Stimulated activated CD8-positive, alpha-beta memory T cell treated with anti-CD3 and anti-CD28 coated beads, Interleukin-4, amount 100 ng/mL, for 48 hours (primary cell): ENCODE results near the gene CARS2.
"Not testable (repeated sequence)": the region's sequence is repeated elsewhere in the genome, so short reads cannot be mapped to it uniquely, and the experiment has no call there.

Experiments
- DNase-seq: peaks from one replicate; pipeline ENCODE4 v3.0.0-alpha.2; 2020

CARS2 gene

DNA sequence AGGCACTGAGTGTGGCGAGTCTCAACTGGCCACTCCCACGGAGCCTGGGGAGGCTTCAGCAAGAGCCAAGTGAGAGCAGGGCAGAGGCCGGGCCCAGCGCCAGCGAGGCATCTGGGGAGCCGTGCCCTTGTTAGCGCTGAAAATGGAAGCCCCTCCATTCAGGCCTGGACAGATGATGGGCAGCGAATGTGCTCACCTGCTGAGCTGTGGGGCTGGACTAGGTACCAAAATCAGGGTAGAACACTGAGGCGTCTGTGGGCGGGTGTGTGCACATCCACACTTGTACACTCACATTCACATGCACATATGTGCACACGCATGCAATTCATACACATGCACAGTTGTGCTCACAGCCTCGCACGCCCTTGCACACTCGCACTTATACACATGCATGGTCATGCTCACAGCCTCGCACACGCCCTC lies 69.9 kb downstream of the CARS2 start:
- no peak for DNase-seq

DNA sequence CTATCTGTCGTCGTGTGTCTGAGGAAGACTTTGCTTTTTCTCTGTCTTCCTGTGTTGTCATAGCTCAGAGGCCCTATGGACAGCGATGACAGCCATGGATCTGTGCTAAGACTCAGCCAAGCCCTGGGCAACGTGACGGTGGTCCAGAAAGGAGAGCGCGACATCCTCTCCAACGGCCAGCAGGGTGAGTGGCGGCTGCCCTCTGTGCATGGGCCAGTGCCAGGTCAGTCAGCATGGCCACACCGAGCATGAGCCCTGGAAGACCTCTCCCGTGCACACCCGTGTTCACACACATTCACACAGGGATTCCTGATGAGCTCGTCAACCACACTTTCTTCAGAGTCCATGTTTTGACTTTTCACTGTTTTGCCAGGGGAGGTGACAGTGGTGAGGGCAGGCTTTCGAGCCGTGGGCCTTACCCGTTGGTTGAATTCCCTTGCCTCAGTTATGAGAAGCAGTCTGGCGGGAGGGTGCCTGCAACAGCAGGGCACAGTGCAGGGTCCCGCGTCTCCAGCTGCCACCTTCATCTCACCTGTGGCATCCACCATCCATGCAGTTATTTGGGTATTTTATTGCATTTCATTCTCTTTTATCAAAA lies 70.4 kb downstream of the CARS2 start:
- DNase-seq = no peak

DNA sequence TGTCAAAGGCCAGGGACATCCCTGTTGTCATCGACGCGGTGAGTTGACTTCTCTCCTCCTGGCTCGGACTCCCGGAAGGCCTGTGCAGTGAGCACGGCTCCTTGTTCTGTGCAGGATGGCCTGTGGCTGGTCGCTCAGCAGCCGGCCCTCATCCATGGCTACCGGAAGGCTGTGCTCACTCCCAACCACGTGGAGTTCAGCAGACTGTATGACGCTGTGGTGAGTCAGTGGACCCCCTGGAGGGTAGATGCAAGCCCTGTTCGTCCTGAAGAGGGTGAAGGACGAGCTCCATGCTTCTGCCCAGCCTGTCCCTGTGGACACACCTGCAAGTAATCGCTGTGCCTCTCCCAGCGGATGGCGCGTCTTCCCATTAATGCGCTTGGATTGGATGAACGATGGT lies 71.4 kb downstream of the CARS2 start:
- DNase-seq = no peak

DNA sequence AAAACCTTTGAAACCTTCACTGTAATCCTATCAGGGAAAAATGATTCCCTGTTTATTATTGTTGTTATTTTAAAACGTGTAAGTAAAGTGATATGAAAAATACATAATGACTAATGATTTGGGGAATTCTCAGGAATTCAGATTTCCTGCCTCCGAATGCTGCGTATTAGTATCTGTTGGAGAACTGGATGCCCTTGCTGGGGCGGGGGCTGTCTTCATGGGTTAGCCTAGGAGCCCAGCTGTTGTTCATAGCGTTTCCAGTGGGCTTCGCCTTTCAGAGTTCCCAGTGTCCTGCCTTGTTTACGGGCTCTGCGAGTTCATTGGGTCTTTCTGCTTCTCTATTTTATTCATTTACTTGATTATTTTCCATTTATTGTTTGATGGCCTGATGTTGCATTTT lies 72.1 kb downstream of the CARS2 start:
- no peak for DNase-seq

DNA sequence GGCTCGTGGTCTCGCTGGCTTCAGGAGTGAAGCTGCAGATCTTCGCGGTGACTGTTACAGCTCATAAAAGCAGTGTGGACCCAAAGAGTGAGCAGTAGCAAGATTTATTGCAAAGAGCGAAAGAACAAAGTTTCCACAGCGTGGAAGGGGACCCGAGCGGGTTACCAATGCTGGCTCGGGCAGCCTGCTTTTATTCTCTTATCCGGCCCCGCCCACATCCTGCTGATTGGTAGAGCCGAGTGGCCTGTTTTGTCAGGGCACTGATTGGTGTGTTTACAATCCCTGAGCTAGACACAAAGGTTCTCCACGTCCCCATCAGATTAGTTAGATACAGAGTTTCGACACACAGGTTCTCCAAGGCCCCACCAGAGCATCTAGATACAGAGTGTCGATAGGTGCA lies 73.7 kb downstream of the CARS2 start:
- not testable (repeated sequence) for DNase-seq

DNA sequence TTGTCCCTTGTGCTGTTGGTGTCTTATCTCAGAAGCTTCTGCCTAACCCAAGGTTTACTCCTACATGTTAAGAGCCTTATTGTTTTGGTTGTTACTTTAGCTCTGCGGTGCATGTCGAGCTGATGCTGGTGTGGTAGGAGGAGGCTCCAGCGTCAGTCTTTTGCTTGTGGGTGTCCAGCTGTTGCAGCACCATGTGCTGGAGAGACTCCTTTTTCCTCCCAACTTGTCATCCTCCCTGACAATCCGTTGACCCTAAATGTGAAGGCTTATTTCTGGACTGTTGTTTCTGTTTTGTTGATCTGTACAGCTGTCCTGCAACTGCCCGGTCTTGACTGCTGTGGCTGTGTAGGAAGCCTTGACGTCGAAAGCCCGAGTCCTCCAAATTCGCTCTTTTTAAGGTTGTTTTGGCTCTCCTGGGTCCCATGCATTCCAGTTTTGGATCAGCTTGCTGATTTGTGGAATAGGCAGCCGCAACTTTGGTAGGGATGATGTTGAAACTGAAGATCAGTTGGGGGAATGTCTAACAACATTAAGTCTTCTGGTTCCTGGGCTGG lies 75.3 kb downstream of the CARS2 start:
- no peak for DNase-seq

DNA sequence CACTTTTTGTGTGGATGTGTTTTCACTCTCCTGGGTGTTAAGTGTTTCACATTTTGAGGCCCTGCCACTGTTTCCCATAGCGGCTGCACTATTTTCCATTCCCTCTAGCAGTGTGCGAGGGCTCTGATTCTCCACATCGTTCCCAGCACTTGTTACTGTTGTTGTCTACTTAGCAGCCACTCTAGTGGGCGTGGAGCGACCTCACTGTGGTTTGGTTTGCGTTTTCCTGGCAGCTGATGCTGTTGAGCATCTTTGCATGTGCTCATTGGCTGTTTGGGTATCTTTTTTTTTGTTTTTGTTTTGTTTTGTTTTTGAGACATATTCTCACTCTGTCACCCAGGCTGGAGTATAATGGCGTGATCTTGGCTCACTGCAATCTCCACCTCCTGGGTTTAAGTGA lies 76.2 kb downstream of the CARS2 start:
- peak; percentile 42 for DNase-seq

DNA sequence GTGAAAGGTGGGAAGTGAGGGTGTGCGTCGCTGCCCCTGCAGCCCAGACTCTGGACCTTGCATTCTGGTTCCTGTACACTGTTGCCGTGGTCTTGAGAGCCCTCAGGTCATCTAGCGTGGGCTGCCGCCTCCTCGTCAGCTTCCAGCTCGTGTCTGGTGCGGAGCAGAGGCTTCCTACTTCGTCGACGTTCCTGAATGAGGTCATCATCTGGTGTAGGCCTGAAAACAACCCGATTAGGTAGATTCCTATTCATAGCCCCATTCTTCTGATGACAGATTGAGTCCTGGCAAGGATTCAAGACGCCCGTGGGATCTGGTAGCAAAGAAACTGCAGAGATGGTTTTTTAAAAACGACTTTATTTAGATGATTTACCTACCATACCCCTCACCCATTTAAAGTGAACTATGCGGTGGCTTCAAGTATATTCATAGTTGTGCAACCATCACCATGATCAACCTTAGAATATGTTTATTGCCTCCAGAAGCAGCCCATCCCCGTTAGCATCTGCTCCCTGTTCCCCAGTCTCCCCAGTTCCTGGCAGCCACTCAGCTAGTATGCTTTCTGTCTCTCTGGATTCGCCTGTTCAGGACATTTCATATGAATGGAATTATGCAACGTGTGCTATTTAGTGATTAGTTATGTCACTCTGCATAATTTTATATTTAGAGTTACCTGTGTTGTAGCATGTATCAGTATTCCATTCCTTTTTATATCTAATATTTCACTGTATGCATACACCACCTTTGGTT lies 76.8 kb downstream of the CARS2 start:
- DNase-seq = no peak

DNA sequence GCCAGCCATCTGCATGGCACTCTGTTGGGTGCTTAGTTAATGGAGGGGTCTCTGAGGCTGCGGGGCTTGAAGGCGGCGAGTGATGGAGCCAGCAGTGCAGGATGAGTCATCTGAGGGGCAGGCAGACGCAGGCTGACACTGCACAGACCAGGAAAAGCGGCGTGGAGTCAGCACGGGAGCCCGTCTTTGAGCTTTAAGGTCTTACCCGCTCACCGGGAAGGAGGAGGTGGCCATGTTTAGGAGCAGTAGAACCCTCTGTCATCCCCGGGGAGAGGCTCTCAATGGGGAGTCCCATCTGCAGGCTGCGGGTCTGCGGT lies 77.5 kb downstream of the CARS2 start:
- DNase-seq = no peak

DNA sequence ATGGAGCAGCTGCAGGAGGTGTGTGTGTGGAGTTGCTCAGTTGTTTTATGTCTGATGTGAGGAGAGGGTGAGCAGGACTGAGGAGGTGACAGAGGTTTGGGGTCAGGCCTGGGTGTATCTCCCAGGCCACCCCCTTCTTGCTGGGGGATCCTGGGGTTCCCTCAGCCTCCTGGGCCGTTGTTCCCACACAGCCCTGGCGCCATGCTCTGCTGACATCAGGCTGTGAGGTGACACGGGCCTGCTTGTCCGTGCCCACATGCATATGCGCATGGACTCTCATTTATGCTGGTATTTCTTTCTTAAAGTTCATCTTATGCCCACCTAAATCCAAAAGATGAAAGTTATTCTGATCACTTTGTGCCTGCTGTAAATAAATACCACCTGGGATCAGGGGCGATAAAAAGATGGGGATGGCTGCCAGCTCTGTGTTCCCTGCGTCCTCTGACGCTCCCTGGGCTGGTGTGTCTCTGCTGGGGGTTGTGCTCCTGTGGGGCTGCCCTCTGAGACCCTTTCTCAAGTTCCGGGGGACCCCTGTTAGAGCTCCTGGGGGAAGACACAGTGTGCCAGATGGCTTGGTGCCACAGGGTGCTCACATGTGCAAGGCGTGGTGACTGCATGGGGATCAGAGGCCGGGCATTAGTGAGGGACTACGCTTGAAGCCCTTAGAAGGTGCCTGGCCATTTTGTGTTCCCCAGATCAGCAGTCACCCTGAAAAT lies 78.0 kb downstream of the CARS2 start:
- no peak for DNase-seq

DNA sequence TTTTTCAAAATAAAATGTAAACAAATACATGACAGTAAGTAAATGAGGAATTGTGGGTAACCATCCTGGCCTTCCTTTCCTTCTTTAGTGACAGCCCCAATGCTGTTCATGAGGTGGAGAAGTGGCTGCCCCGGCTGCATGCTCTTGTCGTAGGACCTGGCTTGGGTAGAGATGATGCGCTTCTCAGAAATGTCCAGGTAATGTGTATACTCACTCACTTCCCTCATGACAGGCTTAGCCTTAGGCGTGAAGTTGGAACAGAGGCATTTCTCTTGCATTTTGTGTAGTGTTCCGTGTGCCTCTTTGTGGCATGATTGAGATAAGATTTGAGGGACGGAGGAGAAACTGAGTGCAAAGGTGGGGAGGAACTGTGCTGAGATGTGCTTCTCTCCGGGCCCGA lies 78.6 kb downstream of the CARS2 start:
- DNase-seq = no peak

DNA sequence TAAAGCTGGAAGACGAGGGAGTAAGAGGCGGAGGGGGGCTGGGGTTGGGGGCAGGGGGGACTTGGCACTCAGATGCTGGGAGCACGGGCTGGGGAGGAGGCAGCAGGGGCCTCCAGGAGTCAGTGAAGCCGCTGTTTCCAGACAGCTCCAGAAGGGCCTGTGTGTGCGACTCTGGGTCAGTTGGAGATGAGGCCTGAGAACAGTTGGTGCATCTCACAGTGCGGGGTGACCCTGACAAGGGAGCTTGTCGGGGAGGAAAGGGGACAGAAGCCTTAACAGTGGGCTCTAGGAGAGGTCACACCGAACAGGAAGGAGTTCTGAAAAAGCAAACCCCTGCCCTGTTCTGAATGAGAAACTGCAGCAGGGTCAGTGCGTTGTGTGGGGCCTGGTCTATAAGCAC lies 79.4 kb downstream of the CARS2 start:
- no peak for DNase-seq

DNA sequence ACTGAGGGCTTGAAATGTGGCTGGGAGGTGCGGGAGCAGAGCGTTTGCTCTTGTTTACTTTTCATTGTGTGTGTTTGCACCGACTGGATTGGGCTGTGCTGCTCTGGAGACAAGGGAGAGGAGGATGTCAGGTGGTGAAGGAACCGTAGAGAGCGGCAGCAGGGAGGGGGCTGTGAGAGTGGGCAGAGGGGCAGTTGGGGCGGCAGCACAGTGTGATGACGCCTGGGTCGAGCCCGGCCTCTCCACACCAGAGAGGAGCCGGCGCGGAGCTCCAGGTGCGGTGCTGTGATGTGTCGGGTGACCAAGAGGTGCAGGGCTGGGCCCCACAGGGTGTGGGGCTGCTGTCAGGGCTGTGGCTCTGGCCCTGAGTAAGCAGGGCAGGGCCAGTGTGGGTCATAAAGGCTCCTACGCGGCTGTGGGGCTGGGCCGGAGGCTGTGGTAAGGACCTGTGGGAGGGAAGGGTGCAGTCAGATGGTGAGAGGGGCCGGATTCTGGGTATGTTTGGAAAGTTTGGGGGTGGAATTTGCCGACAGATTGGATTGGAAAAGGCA lies 80.1 kb downstream of the CARS2 start:
- DNase-seq = no peak

DNA sequence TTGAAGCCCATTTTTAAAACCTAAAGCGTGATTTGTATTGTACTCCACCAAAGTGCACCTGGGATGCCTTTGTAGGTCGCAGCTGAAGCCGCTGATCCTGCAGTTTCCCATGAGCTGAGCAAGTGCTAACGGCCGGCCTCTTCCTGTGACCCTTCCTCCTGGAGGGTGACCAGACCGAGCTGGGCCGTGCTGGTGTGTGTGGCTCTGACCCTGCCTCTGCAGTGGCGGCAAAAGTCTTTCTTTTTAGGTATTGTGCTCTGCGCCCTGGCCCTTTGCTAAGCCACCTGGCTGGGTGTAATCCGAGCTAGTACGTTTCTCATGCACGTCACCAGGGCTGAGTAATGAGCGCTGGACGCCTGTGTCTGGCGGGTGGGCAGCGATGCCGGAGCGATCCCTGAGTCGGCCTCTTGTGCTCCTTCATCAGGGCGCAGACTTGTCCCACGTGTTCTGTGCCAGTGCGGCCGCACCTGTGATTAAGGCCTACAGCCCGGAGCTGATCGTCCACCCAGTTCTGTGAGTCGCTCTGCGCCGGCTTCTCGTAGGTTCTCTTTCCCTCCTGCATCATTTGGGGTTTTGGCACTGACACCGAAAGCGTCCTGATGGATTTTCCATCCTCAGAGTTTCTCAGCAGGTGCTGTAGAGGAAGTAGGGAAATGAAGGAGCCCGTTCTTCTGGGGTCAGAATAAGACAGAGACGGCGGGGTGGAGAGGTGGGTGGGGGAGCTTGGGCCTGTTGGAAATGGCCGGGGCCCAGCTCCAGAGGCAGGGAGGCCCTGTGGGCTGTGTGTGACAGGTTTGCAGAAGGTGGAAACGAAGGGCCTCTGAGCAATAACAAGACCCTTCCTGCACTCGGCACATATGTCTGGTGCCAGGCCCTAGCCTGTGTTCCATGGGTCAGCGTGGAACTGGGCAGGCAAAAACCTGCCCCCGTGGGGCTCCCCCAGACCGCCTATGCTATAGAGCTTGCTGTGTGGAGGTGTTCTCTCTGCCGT lies 80.9 kb downstream of the CARS2 start:
- no peak for DNase-seq

DNA sequence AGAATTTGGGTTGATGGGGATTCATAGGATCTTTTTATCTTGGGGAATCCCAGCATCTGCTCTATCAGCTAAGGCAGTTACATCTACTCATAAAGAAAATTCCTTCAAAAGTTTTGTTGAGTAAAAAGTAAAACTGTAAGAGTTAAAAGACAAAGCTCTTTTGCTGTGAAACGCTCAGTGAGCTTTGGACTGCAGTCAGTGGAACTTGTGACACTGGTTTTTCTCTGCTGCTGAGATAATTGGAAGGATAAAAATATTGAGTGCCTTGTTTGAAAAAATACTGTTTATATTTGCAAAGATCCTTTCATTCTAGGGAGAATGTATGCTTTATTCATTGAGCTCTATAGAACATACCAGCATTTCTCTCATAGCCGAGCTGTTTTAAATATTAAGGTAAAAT lies 85.3 kb downstream of the CARS2 start:
- DNase-seq = no peak

DNA sequence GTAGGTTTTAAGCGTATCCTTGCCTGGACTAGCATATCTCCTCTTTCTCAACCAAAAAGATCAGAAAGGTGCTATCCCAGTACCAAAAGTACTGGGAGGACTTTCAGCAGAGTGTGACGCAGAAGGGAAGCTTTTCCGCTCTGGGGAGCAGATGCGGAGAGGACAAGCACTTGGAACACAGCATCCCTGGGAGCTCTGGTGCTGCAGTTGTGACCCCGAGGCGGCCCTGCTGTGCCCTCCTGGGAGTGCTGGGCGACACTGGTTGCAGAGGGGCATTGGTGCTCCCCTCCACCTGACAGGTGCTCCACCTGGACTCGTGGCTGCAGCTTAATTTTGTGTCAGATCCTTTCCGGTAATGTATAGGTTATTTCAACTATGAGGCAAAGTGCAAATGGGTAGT lies 87.1 kb downstream of the CARS2 start:
- DNase-seq = no peak

DNA sequence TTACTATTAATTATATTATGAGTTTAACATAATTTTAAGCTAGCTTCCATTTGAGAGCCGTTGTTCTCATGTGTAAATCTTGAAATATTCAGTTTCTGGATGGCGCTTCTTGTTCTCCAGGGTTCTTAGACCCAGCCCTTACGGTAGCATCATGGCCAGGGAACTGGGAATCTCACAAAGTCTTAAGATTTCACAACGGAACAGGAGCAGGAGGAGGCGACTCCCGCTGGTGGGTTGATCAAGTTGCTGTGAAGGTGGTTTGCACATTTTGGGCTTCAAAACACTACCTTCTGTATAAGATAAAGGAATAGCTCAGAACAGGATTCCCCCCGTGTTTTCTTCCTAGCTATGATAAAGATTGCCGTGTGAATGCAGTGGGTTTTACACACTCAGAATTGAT lies 87.7 kb downstream of the CARS2 start:
- DNase-seq = no peak

DNA sequence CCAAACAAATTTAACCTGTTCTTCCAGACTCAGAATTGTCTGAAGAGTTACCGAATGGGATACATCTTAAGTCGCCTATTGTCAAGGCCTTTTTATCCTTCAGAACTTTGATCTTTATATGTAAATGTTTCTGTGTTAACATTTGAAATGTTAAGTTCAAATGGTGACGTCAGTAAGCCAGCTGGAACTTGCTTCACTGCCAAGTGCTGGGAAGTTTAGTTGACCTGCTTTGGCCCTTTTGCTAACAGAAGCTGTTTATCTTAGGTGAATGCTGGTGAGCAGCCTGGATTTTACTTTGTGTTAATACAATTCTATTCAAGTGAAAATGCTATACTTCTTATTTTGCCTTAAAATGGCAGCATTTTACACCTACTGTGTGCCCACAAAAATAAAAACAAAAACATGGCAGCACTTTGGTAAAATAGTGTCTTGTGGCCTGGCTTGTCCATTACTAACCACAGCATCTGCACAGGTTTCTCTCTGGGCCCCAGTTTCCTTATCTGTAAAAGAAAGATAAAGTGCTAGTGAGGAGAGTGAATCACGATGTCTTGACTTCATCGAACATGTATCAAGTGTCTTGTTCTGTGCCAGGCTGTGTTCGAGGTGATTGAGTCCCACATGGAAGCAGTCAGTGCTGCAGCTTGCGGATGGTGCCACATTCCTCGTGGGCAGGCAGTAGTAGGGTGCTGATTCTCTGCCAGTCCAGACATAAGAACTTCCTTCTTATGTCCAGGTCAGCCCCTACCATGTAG lies 88.4 kb downstream of the CARS2 start:
- no peak for DNase-seq

DNA sequence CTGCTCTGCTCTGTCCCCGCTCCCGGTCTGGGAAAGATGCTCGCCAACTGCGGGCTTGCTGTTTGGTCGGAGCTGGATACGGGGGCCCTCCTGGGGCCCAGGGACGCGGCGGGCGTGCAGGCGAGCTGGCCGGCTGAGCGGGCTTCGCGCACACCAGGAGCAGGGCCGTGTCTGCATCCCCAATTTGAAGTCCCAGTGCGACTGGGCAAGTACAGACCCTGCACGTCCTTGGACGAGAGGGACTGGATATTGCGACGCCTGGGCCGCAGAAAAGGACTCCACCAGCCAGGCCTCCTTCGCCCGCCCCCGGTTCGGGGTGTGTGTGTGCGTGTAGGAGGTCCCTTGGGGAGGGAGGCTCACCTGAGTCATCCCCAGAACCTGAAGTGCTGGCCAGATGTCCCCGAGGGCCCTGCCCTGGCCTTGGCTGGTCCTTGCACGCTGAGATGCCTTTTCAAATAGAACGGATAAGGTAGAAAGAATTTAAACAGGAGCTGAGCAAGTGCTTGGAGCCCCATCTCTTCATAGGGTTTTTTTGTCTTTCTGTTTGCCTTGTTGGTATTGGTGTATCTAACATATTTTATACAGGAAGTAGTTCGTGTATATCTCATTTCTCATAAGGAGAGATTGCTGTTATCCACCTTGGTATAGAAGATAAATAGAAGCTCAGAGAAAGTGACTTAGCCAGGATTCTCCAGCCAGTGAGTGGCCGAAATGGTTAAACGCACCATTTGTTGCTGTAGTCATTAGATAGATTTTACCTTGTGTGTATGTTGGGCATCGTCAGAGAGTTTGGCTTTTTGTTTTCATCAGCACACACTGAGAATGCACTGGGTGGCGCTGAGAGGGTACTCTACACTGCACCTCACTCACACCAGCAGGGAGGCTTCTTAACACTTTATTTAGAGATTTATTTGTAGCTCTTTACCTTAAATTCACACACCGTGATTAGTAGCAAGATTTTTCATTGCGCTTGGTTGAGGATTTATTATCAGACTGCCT lies 89.5 kb downstream of the CARS2 start:
- DNase-seq = peak; percentile 62

DNA sequence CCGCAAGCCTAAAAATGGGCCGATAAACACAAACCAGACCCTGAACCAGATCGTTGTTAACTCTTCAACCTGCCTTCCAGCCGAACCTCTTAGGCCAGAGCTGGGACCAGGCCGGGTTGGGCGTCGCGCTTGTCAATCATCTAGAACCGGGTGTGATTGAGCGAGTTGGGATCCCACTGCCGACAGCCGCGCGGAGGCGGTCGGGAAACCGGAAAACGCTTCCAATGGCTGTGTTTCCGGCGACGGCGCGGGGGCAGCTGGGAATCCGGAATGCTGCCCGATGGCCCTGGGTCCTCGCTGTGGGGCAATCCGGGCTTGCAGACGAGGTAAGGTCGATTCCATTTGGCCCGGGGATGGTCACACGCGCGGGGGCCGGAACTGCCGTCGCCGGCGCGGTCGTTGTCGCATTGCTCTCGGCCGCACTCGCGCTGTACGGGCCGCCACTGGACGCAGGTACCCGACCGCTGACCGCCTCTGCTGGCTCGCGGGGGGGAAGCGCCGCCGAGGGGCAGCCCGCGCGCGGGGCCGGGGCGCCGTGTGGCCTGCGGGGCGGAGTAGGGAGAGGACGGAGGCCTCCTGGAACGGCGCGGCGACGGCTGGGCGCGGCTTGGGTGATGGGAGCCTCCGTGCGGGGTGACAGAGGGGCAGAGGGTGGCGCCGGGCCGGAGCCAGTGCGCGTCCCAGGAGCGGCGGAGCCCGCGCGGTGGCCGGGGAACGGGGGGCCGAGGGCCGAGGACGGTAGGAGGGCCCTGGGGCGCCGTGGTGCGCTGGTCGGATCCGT lies 90.4 kb downstream of the CARS2 start, which contains the start of gene NAXD:
TSS of gene NAXD (plus strand) at position 224 of the 781 bp plus-strand sequence. CDS start at position 281, 57 bp downstream.
- DNase-seq = peak; percentile 88
